ENCODE measurements around the gene ATP8B4.

DNA sequence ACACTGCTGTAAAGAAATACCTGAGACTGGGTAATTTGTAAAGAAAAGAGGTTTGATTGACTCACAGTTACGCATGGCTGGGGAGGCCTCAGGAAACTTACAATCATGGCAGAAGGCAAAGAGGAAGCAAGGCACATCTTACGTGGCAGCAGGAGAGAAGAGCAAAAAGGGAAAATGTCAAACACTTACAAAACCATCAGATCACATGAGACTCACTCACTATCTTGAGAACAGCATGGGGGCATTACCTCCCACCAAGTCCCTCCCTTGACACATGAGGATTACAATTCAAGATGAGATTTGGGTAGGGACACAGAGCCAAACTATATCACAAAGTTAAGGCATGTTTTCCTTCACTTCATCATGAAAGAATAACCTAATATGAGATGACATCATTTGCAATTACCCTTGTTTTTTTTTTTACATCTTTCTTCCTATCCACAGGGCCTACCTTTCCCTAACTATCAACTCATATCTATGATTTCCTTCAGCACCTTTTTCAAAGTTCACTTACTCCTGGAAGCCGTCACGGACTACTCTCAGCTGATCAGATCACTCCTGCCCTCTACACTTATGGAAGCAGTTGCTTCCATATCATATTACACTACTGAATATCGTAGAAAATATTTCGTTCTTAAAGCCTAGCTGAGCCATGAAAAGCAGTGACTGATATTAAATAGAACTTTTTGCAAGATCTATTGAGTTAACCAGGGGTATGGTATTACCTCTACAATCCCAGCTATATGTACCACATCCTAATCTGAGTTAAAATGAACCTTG is 25.5 kb upstream of the ATP8B4 start:
- TF ChIP-seq NFRKB (IDR thresholded peaks at IDR 0.05) (no peak), FOXA1 (IDR thresholded peaks at IDR 0.05) (no peak), TARDBP (IDR thresholded peaks at IDR 0.05) (no peak), LEF1 (IDR thresholded peaks at IDR 0.05; ENCODE audit: borderline replicate concordance) (no peak), FOXK2 (IDR thresholded peaks at IDR 0.05) (no peak), FOXM1 (IDR thresholded peaks at IDR 0.05; ENCODE audit: borderline replicate concordance) (no peak), HDGF (IDR thresholded peaks at IDR 0.05; ENCODE audit: borderline replicate concordance) (no peak), SP1 (IDR thresholded peaks at IDR 0.05) (no peak), BHLHE40 (IDR thresholded peaks at IDR 0.05; ENCODE audit: borderline replicate concordance) (no peak), CTBP1 (IDR thresholded peaks at IDR 0.05; ENCODE audit: borderline replicate concordance) (no peak), SUZ12 (IDR thresholded peaks at IDR 0.05) (no peak)
- TF ChIP-seq, protein P1, sequence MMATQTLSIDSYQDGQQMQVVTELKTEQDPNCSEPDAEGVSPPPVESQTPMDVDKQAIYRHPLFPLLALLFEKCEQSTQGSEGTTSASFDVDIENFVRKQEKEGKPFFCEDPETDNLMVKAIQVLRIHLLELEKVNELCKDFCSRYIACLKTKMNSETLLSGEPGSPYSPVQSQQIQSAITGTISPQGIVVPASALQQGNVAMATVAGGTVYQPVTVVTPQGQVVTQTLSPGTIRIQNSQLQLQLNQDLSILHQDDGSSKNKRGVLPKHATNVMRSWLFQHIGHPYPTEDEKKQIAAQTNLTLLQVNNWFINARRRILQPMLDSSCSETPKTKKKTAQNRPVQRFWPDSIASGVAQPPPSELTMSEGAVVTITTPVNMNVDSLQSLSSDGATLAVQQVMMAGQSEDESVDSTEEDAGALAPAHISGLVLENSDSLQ (IDR thresholded peaks at IDR 0.05), result no peak

All from HEK293T (cell line).